ENCODE data around the gene RAB40B.
"Not testable (repeated sequence)": the region's sequence is repeated elsewhere in the genome, so short reads cannot be mapped to it uniquely, and the experiment has no call there.

RAB40B gene

GRCh38 chr17:82698065-82698973 is at the start of gene RAB40B:
RAB40B (minus strand) TSS chr17:82698698; CDS start chr17:82698596, 102 bp downstream.
- in situ Hi-C loops (cut with HindIII; ENCODE audit: low sequenced_read_pairs), result no loop called here

- in situ Hi-C loops (cut with HindIII; ENCODE audit: low sequenced_read_pairs), result no loop called here
These were observed 47.0 kb upstream of the RAB40B start for GRCh38 chr17:82745524-82745923.

GRCh38 chr17:82744736-82745135 is 46.2 kb upstream of the RAB40B start:
- in situ Hi-C loops (cut with HindIII; ENCODE audit: low sequenced_read_pairs), result not testable (repeated sequence)

- in situ Hi-C loops (cut with HindIII; ENCODE audit: low sequenced_read_pairs), result no loop called here
These were observed 45.1 kb upstream of the RAB40B start for GRCh38 chr17:82743344-82744219.

- in situ Hi-C loops (cut with HindIII; ENCODE audit: low sequenced_read_pairs), result no loop called here
These were observed 42.6 kb upstream of the RAB40B start for GRCh38 chr17:82740906-82741759.

- in situ Hi-C loops (cut with HindIII; ENCODE audit: low sequenced_read_pairs), result no loop called here
These were observed 39.7 kb upstream of the RAB40B start for GRCh38 chr17:82737967-82738877.

GRCh38 chr17:82736511-82737185 is 38.1 kb upstream of the RAB40B start:
- in situ Hi-C loops (cut with HindIII; ENCODE audit: low sequenced_read_pairs), result no loop called here

GRCh38 chr17:82734987-82735866 is 36.7 kb upstream of the RAB40B start, which contains the start of gene FN3K:
FN3K (plus strand) TSS chr17:82735615; CDS start chr17:82735637, 22 bp downstream.
- in situ Hi-C loops (cut with HindIII; ENCODE audit: low sequenced_read_pairs), result no loop called here

GRCh38 chr17:82732118-82732743 is 33.7 kb upstream of the RAB40B start:
- in situ Hi-C loops (cut with HindIII; ENCODE audit: low sequenced_read_pairs), result no loop called here

- in situ Hi-C loops (cut with HindIII; ENCODE audit: low sequenced_read_pairs), result no loop called here
These were observed 31.2 kb upstream of the RAB40B start for GRCh38 chr17:82729479-82730260.

- in situ Hi-C loops (cut with HindIII; ENCODE audit: low sequenced_read_pairs), result no loop called here
These were observed 27.9 kb upstream of the RAB40B start for GRCh38 chr17:82726427-82726826.

- in situ Hi-C loops (cut with HindIII; ENCODE audit: low sequenced_read_pairs), result no loop called here
These were observed 24.8 kb upstream of the RAB40B start for GRCh38 chr17:82723169-82723807.

GRCh38 chr17:82722341-82723013 is 24.0 kb upstream of the RAB40B start:
- in situ Hi-C loops (cut with HindIII; ENCODE audit: low sequenced_read_pairs), result no loop called here

- in situ Hi-C loops (cut with HindIII; ENCODE audit: low sequenced_read_pairs), result no loop called here
These were observed 21.7 kb upstream of the RAB40B start for GRCh38 chr17:82720204-82720603.

GRCh38 chr17:82718986-82719685 is 20.6 kb upstream of the RAB40B start:
- in situ Hi-C loops (cut with HindIII; ENCODE audit: low sequenced_read_pairs), result no loop called here
